Naive thymus-derived CD8-positive, alpha-beta T cell (primary cell): ENCODE data around the gene CPVL. TPM values are rescaled to one million over a fixed set of nuclear protein-coding genes. Genes with fewer than 3 reads are reported as not detected.
A peak's percentile ranks its signal among the peaks of the same experiment; 100 is the strongest.

Experiments used
- ATAC-seq, 2 donors: fragments of 150-1000 bp; cut with Tn5 transposase in 1 of 2; sonication (Bioruptor Pico), chemical (Tn5 transposase) in 1 of 2; 1 replicate in 1 of 2; 2 replicates in 1 of 2; pipeline ENCODE4 v1.10.0; 2021; ENCODE audit warnings: mild to moderate bottlenecking in 2 of 2, moderate library complexity in 2 of 2
- POLR2A ChIA-PET: fragments of 350-600 bp; sonication (Branson Sonifier 250); formaldehyde crosslinking; loops from one replicate; lab custom pipeline; 2021; ENCODE audit warnings: antibody characterized with exemption; lab: Charles Lee
- DNase-seq, 10 donors: peaks; one replicate each; pipeline versions ENCODE4 v3.0.0 to v3.0.0-alpha.2; 2020 to 2022
- H3K27ac Mint-ChIP-seq, 10 donors: one replicate each; pipeline ENCODE4 v1.8.0; 2020 to 2022; ENCODE audit warnings: mild to moderate bottlenecking in 10 of 10, mixed read lengths in 10 of 10, moderate library complexity in 4 of 10, inconsistent platforms in 1 of 10
- H3K27me3 Mint-ChIP-seq, 5 donors: one replicate each; pipeline ENCODE4 v1.8.0; 2021 to 2022; ENCODE audit warnings: mixed read lengths in 5 of 5
- H3K36me3 Mint-ChIP-seq, 3 donors: one replicate each; pipeline ENCODE4 v1.8.0; 2020 to 2022; ENCODE audit warnings: mixed read lengths in 3 of 3, mild to moderate bottlenecking in 2 of 3, inconsistent platforms in 1 of 3
- H3K4me1 Mint-ChIP-seq, 4 donors: one replicate each; pipeline ENCODE4 v1.8.0; 2021 to 2022; ENCODE audit warnings: mixed read lengths in 4 of 4
- H3K4me3 Mint-ChIP-seq, 10 donors: one replicate each; pipeline ENCODE4 v1.8.0; 2020 to 2022; ENCODE audit warnings: mild to moderate bottlenecking in 10 of 10, mixed read lengths in 10 of 10, moderate library complexity in 6 of 10, inconsistent platforms in 1 of 10
- H3K9me3 Mint-ChIP-seq, 9 donors: one replicate each; pipeline ENCODE4 v1.8.0; 2020 to 2022; ENCODE audit warnings: mixed read lengths in 9 of 9, mild to moderate bottlenecking in 3 of 9, inconsistent platforms in 1 of 9, moderate library complexity in 1 of 9
- polyA plus RNA-seq, 3 donors: library from polyadenylated mRNA; unstranded; fragments of 300-500 nt; fragmentation: Illumina TruSeq; gene quantifications; one replicate each; pipeline ENCODE4 v1.2.3, GENCODE V29; 2021
- total RNA-seq, 8 experiments: library from RNA in 2 of 8; stranded (reverse) in 2 of 8; gene quantifications; one replicate each; pipeline ENCODE4 v1.2.3 and lab custom pipeline; 2021 to 2026

Gene CPVL
- total and polyA plus RNA-seq, 5 experiments from 2014 or later: 0.70 to 1.4 (median 0.98) TPM; not detected in 1

DNA sequence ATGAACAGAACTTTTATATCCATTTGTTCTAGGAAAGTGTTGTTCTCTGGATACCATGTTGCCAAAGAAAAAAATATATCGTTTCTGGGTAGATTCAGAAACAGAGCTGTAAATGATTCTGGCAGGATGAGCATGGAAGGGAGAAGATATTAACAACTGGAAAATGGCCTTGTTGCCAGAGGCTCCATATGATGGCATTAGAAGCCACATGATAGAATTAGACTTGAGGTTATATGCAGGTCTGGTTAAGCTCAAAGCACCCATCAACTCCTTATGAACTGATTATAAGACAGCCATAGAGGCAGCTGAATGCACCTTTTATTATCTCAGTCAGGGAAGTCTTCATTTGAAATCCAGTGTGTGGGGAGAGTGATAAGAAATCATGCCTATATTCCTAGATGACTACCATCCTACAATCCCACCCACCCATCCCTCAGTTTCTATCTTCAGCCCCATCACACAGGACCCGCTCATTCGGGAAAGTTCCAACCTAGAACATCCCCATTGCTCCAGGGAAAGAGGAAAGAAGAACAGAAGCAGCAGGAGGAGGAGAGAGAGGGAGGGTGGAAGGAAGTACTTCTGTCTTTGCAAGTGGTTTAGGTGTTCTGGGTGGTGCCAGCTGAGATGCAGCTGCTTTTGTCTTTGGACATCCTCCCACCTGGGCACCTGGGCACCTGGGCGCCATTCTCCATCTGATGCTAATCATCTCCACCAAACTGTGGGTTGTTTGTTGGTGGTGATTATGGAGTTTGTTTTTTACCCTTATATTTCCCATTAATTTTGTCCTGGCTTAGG is 162.7 kb downstream of the CPVL start:
- Mint-ChIP-seq H3K4me3 (no peak overlapping the region), H3K27me3 (peaks cover 2 to 24% (median 4%) of the 10 kb centered on the region in 5 donors), H3K36me3 (no peaks in the 10 kb centered on the region), H3K4me1 (no peaks in the 10 kb centered on the region), H3K27ac (no peak overlapping the region), H3K9me3 (no peaks in the 10 kb centered on the region)
- POLR2A ChIA-PET: no interaction called here
- no peak for DNase-seq
- no peak for ATAC-seq

DNA sequence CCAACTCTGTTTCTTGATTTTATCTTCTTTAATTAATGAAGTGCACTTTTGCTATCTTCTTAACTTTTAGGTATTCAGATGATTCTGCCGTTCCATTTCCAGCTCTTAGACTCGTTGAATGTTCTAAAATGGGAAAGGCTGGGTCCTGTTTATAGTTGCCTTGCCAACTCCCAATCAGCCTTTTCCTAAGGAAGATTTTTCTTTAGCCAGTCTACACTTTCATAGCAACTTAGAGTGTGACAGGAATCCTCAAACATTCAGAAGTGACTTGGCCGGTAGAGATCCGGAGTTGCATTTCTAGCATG is 165.2 kb downstream of the CPVL start:
- Mint-ChIP-seq H3K27ac (no peak overlapping the region), H3K9me3 (no peaks in the 10 kb centered on the region), H3K36me3 (no peaks in the 10 kb centered on the region), H3K4me3 (no peak overlapping the region), H3K4me1 (no peaks in the 10 kb centered on the region), H3K27me3 (peaks cover 4 to 16% (median 6%) of the 10 kb centered on the region in 5 donors)
- DNase-seq: no peak
- POLR2A ChIA-PET: no interaction called here
- no peak for ATAC-seq

DNA sequence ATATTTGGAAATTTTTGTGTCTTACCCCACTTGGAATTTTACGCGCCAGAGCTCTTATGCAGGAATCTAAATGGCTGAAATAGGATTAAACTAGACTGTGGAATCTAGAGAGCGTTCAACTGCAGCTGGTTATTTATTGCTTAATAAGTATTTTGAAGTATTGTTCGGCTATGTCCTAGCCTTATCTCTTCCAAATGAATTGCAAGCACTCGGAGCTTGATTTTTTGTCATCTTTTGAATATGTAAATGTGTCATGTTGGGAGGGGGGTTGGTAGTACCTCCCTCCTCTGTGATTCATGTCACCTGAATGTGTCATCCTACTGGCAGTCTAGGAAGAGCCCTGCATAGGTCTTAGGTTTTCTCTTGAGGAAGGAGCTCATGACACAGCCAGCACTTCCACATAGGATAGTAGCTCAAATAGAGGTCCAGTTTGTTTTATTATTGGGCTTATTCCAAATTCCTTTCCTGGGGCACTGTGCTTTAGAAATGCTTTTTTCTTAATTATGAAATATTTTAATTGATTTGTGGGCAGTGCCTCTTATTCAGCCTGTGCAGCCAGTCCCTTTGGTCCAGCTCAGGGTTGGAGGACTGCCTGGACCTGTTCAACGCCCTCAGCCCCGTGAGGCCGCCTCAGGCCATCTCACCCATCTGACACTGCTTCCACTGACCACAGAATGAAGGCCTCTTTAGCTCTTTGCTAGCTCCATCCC is 165.7 kb downstream of the CPVL start:
- H3K27ac Mint-ChIP-seq: no peak overlapping the region
- no peaks in the 10 kb centered on the region for H3K4me1 Mint-ChIP-seq
- DNase-seq: no peak
- peaks cover 4 to 11% (median 5%) of the 10 kb centered on the region in 5 donors for H3K27me3 Mint-ChIP-seq
- H3K9me3 Mint-ChIP-seq: no peaks in the 10 kb centered on the region
- no peak for ATAC-seq
- no peak overlapping the region for H3K4me3 Mint-ChIP-seq
- POLR2A ChIA-PET: no interaction called here
- no peaks in the 10 kb centered on the region for H3K36me3 Mint-ChIP-seq

- no peaks in the 10 kb centered on the region for H3K9me3 Mint-ChIP-seq
- no peak for ATAC-seq
- no peaks in the 10 kb centered on the region for H3K4me1 Mint-ChIP-seq
- no peak overlapping the region for H3K27ac Mint-ChIP-seq
- H3K4me3 Mint-ChIP-seq: no peak overlapping the region
- DNase-seq: no peak
- POLR2A ChIA-PET: no interaction called here
- H3K36me3 Mint-ChIP-seq: no peaks in the 10 kb centered on the region
- H3K27me3 Mint-ChIP-seq: peaks cover 6 to 11% (median 8%) of the 10 kb centered on the region in 5 donors
Observed at GRCh38 chr7:28979776-28980175, 166.6 kb downstream of the CPVL start.

DNA sequence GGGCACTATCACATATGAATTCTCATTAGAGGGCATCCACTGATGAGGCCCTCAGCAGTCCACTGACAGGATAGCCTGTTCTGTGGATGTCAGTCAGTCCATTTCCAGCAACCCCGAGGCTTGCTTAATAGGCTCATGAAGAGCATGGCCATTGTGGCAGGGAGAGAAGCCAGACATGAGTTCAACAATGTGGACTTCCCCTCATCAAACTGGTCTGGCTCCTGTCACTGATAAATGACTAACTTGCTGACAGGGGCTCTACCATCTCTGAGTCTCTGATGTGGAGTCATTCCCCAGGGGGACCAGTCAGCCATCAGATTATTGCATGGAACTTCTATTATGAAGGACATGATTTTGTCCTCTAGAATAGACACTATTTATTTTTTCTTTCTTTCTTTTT is 168.5 kb downstream of the CPVL start:
- Mint-ChIP-seq H3K9me3 (peaks cover 6 to 15% (median 10%) of the 10 kb centered on the region in 9 donors), H3K27me3 (peaks cover 8 to 16% (median 12%) of the 10 kb centered on the region in 5 donors), H3K4me1 (no peaks in the 10 kb centered on the region), H3K4me3 (no peak overlapping the region), H3K27ac (no peak overlapping the region), H3K36me3 (peaks cover 0 to 10% (median 0%) of the 10 kb centered on the region in 3 donors)
- no peak for ATAC-seq
- POLR2A ChIA-PET: no interaction called here
- no peak for DNase-seq

DNA sequence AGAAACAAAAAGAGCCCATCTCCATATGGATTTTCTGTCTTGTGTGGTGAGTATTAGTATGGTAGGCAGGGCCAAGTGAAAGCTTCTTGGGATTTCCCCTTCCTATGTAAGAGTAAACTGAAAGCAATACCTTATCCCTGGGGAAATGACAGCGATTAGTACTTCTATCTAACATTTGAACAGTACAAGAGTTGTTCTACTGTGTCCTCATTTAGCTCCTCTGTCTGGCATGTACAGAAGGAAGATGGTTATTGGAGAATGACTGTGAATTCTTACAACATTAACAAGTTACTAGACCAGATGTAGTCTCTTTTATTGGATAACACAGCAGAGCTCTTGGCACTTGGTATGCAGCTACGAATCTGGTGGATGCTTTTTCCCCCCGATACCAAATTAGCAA is 170.3 kb downstream of the CPVL start:
- POLR2A ChIA-PET: no interaction called here
- ATAC-seq: no peak
- H3K36me3 Mint-ChIP-seq: peaks cover 0 to 17% (median 2%) of the 10 kb centered on the region in 3 donors
- no peak overlapping the region for H3K27ac Mint-ChIP-seq
- peaks cover 5 to 18% (median 12%) of the 10 kb centered on the region in 5 donors for H3K27me3 Mint-ChIP-seq
- H3K4me3 Mint-ChIP-seq: no peak overlapping the region
- DNase-seq: no peak
- no peaks in the 10 kb centered on the region for H3K4me1 Mint-ChIP-seq
- peaks cover 10 to 26% (median 20%) of the 10 kb centered on the region in 9 donors for H3K9me3 Mint-ChIP-seq

GRCh38 chr7:28973591-28973990 is 172.7 kb downstream of the CPVL start:
- H3K4me3 Mint-ChIP-seq: no peak overlapping the region
- H3K27me3 Mint-ChIP-seq: peaks cover 0 to 20% (median 10%) of the 10 kb centered on the region in 5 donors
- no peak for DNase-seq
- H3K27ac Mint-ChIP-seq: no peak overlapping the region
- H3K4me1 Mint-ChIP-seq: no peaks in the 10 kb centered on the region
- H3K36me3 Mint-ChIP-seq: peaks cover 0 to 17% (median 2%) of the 10 kb centered on the region in 3 donors
- no peak for ATAC-seq
- POLR2A ChIA-PET: no interaction called here
- peaks cover 10 to 31% (median 22%) of the 10 kb centered on the region in 9 donors for H3K9me3 Mint-ChIP-seq

- Mint-ChIP-seq H3K9me3 (peaks cover 0 to 3% (median 0%) of the 10 kb centered on the region in 9 donors), H3K4me1 (peaks cover 0 to 1% (median 0%) of the 10 kb centered on the region in 4 donors), H3K27me3 (peaks cover 6 to 29% (median 26%) of the 10 kb centered on the region in 5 donors), H3K27ac (no peak overlapping the region), H3K36me3 (no peaks in the 10 kb centered on the region), H3K4me3 (no peak overlapping the region)
- POLR2A ChIA-PET: no interaction called here
- DNase-seq (no peak), ATAC-seq (no peak)
Observed at GRCh38 chr7:28964056-28964455, 182.3 kb downstream of the CPVL start.

DNA sequence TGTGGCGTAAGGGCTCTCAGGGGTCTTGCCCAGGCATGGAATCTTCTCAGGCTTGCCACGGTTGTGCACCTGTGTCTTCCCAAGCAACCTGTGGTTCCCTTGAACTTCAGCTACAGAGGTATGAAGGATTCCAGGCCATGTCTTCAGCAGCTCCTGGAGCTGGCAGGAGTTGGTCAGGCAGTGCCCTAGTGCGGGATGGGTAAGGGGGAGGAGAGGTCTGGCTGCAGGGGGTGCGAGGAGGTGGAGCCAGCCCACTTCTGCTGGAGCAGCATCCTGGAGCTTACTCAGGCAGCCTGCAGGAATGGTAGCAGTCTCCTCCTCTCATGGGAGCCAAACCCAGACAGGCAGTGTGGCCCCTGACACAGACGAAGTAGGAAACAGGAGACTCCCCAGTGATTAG is 184.4 kb downstream of the CPVL start:
- no peak overlapping the region for H3K27ac Mint-ChIP-seq
- POLR2A ChIA-PET: no interaction called here
- no peaks in the 10 kb centered on the region for H3K9me3 Mint-ChIP-seq
- H3K4me3 Mint-ChIP-seq: no peak overlapping the region
- no peak for DNase-seq
- H3K27me3 Mint-ChIP-seq: peaks cover 21 to 50% (median 37%) of the 10 kb centered on the region in 5 donors
- H3K36me3 Mint-ChIP-seq: no peaks in the 10 kb centered on the region
- H3K4me1 Mint-ChIP-seq: peaks cover 0 to 13% (median 10%) of the 10 kb centered on the region in 4 donors
- ATAC-seq: no peak

GRCh38 chr7:28960071-28960840 is 186.1 kb downstream of the CPVL start:
- DNase-seq (no peak), ATAC-seq (no peak)
- peak overlapping the region in 1 of 10 donors; percentile 1 for H3K4me3 Mint-ChIP-seq
- H3K9me3 Mint-ChIP-seq: no peaks in the 10 kb centered on the region
- H3K27ac Mint-ChIP-seq: no peak overlapping the region
- H3K27me3 Mint-ChIP-seq: peaks cover 22 to 57% (median 36%) of the 10 kb centered on the region in 5 donors
- POLR2A ChIA-PET: no interaction called here
- H3K36me3 Mint-ChIP-seq: no peaks in the 10 kb centered on the region
- peaks cover 0 to 16% (median 12%) of the 10 kb centered on the region in 4 donors for H3K4me1 Mint-ChIP-seq

- DNase-seq: no peak
- Mint-ChIP-seq H3K4me3 (peak overlapping the region in 5 of 10 donors; percentile 23 to 50 (median 42)), H3K9me3 (no peaks in the 10 kb centered on the region), H3K4me1 (peaks cover 0 to 19% (median 14%) of the 10 kb centered on the region in 4 donors), H3K27ac (no peak overlapping the region), H3K27me3 (peaks cover 27 to 64% (median 42%) of the 10 kb centered on the region in 5 donors), H3K36me3 (no peaks in the 10 kb centered on the region)
- no peak for ATAC-seq
- POLR2A ChIA-PET: no interaction called here
Observed at GRCh38 chr7:28958980-28959347, 187.4 kb downstream of the CPVL start.

DNA sequence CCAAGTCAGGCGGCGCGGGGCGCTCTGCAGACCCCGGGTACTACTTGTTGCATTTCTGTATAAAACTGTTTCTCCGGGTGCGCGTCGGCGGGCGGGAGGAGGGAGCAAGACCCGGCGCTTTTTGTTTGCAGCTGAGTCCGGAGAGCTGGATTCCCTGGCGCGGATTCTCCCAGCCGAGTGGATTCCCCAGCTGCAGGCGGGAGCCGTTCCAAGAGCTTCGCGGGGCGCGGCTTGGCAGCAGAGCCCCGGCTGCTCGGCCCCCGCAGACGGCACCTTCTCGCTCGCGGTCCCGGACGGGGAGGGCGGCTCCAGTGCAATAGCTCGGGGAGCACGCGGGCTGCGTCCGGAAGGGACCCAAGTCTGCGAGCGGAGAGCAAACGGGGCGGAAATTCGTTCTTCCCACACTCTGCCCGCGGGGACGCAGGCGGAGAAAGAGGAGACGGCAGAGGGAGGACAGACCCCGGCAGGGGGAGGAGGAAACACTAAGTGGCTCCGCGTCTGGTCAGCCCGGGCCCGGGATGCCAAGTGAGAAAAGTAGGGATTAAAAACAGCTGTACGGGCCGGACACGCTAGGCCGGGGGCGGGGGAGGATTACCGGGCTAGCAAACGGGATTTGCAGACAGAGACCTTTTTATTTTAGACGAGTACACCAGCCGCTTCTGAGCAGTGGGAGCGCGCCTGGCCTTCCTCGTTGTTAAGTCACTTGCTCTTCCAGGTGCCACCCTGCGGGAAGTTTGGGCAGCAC is 187.9 kb downstream of the CPVL start, which contains the start of gene TRIL:
TSS of gene TRIL (minus strand) at position 96 of the 745 bp plus-strand sequence. CDS start 284 bp downstream, outside the sequence.
- POLR2A ChIA-PET: no interaction called here
- Mint-ChIP-seq H3K4me1 (peaks cover 0 to 19% (median 14%) of the 10 kb centered on the region in 4 donors), H3K36me3 (no peaks in the 10 kb centered on the region), H3K27me3 (peaks cover 28 to 67% (median 42%) of the 10 kb centered on the region in 5 donors), H3K9me3 (no peaks in the 10 kb centered on the region), H3K4me3 (peak within 1 kb of the TSS in 9 of 10 donors; percentile 29 to 65 (median 50)), H3K27ac (no peak within 1 kb of the TSS)
- DNase-seq: no peak
- ATAC-seq: no peak
